UCSD-AML1 (cell line): Measurements from ENCODE around the gene TFAP2E.

Experiments used
- DNase-seq: peaks from one replicate; lab custom pipeline; 2025; ENCODE audit not compliant: unreplicated experiment; lab: John Stamatoyannopoulos, UW

The TFAP2E gene

DNA sequence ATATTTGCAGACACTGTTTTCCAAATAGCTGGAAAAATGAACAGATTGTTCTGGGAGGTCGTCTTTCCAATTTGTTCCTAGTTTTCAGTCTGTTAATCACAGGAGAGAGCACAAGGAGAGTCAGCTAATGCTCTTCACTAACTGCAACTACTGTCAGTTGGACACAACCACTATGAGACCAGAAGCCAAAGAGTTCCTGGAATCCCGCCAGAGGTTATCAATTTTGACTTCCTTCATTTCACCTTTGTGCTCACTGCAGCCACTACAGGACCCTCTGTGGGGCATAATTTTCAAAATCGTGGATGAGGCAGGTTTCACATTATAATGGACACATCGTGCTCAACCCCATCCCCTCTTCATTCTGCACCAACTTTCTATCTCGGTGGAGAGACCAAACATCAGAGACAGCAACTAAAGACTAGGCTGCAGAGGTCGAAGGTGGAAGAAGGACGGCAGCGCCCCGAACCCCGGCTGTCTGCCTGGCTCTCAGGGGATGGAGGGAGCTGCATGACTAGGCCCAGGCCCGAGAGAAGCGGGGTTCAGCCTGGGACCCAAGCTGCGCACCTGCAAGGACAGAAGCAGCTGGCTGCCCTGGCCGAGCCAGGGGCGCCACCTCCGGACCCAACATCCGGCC lies 16.5 kb upstream of the TFAP2E start:
- DNase-seq, result no peak

DNA sequence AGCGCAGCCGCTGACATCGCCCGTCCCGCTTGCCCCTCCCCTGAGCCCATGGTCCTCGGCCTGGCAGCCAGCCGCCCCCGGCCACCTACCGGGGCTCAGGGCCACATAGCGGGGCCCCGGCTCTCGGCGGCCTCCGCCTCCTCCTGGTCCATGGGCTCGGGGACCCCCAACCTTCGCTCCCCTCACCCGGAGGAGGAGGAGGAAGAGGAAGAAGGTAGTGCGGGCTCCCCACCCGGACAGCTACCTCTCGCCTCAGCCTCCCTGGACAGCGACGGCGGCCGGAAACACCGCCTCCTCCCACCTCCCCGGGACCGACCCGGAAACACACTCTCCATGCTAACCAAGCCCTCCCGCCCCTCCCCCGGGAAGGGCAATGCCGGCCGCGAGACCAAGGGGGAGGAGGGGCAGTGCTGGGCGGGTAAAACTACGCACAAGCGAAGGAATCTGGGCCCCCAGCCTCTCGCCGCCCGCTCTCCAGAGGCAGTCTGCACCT lies 15.9 kb upstream of the TFAP2E start, which contains the start of gene KIAA0319L:
Gene KIAA0319L (minus strand): TSS at position 286 of the 493 bp plus-strand sequence. CDS start 2,912 bp downstream, outside the sequence.
- DNase-seq, result peak; percentile 94

DNA sequence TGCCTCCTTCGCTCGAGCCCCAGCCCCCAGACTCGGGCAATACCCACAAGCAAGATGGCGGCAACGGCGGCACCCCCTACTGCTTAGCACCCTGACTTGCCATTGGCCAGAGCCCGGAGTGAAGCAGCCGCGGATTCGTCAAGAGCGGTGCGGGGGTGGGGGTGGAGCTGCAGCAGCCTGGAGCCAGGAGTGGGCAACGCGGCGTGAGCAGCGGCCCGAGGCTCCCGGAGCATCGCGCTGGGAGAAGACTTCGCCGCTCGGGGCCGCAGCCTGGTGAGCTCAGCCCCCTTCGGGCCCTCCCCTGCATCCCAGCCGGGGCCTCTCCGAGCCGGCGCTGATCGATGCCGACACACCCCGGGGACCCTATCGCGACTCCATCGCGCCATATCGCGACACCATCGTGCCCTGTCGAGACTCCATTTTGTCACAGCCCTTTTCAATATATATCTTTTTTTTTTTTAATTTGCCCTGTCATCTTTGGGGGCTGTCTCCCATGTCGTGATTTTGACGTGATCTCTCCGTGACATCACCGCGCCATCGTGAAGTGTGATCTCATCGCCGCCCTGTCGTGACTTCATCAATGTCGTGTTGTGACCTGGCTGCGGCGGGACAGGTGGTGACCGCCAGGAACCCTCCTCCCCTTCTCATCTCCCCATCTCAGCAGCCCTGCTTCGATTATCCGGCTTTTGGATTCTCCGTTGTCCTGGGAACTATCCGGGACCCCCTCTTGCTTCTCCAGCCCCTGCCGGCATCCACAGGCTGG lies 15.3 kb upstream of the TFAP2E start, which contains the start of gene NCDN:
Gene NCDN (plus strand): TSS at position 189 of the 763 bp plus-strand sequence. CDS start 392 bp downstream, at position 581.
- DNase-seq, result peak; percentile 96

DNA sequence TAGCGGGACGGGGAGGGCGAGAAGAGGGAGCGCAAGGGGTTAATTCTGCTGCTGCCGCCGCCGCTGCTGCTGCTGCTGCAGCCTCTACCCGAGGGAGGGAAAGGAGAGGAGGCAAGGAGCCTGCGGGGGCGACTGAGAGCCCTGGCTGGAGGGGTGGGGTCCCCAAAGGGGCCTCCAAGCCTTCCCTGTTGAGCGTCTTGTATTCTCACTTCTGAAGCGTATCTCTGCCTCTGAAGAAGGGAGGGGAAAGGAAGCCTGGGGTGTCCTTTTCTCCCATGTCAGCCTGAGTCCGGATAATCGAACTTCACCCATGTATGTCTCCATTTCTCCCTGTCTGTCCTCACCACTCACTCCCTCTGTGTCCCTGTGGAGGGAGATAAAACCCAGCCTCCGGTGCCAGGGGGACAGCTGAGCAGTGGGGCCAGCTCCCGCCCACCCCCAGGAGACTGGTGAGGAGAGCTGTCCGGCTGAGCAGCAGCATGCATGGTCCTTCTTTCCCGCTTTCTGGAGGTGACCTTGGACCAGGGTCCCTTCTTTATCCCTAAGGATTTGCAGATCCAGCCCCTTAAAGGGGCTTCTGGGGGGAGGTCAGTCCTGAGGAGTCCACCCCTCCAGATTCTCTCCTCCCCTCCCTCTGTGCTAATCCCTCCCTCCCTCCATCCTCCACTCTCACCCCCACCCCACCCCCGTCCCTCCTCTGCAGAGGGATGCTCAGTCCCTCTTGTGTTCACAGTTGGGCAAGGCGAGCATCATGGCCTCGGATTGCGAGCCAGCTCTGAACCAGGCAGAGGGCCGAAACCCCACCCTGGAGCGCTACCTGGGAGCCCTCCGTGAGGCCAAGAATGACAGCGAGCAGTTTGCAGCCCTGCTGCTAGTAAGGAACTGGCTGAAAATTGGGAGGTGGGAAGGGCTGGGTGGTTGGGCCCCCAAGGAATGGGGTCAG lies 14.5 kb upstream of the TFAP2E start:
- no peak for DNase-seq

DNA sequence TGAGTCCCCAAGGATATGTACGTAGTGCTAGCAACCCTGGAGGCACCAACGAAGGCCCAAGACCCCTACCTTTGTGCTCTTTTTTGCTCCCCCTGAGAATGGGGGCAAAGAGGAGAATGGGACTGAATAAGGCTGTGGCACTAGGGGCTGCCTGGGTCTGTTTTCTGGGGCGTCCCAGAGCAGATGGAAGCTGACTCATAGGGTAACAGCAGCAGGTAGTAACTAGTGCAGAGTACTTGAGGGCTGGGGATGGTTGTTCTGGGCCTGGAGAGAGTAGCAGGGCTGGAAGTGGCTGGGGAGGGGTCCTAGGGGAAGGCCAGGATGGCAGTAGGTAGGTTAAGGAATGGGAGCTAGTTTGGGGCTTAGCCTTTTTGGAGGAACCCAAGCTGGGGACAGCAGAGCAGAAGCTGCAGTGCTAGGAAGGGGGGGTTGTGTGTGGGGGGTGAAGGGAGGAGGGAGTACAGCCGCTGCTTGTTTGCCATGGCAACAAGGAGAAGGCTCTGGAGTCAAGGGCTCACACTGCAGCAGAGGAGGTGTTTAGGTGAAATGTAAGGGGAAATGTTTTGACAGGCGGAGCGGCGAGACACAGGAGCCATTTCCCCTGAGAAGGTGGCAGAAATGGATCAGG lies 13.7 kb upstream of the TFAP2E start:
- DNase-seq, result no peak

DNA sequence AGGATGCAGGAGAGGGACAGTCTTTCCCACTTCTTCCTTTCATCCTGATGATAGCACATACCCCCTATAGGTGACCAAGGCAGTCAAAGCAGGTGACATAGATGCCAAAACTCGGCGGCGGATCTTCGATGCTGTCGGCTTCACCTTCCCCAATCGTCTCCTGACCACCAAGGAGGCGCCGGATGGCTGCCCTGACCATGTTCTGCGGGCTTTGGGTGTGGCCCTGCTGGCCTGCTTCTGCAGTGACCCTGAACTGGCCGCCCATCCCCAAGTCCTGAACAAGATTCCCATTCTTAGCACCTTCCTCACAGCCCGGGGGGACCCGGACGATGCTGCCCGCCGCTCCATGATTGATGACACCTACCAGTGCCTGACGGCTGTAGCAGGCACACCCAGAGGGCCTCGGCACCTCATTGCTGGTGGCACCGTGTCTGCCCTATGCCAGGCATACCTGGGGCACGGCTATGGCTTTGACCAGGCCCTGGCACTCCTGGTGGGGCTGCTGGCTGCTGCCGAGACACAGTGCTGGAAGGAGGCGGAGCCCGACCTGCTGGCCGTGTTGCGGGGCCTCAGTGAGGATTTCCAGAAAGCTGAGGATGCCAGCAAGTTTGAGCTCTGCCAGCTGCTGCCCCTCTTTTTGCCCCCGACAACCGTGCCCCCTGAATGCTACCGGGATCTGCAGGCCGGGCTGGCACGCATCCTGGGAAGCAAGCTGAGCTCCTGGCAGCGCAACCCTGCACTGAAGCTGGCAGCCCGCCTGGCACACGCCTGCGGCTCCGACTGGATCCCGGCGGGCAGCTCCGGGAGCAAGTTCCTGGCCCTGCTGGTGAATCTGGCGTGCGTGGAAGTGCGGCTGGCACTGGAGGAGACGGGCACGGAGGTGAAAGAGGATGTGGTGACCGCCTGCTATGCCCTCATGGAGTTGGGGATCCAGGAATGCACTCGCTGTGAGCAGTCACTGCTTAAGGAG lies 12.6 kb upstream of the TFAP2E start:
- no peak for DNase-seq

DNA sequence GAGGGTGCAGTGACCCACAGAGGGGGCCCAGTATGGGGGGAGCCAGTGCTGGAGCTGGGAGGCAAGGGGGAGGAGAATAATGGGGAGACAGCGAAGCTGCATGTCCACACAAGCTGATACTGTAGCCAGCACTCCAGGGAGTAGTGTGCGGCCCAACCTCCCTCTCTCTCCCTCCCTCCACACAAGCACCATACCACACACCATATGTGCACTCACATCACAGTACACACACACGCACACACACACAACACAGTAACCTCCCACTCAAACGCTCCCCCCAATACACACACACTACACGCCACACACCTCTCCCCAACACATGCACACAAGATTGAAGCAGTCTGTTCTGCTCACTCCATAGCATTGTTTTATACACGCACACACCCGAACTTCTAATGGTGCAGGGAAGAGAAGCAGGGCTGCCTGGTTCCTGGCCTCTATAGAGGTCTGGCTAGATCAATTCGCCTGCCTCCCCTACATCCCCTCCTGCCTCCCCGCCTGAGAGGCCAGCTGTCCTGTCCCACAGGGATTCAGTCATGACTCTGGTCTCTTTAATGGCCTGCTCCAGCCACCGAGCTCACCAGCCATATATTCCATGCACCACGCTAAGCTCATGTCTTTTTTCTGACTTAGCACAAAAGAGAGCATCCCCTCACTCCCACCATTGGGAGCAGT lies 11.7 kb upstream of the TFAP2E start:
- DNase-seq, result no peak

DNA sequence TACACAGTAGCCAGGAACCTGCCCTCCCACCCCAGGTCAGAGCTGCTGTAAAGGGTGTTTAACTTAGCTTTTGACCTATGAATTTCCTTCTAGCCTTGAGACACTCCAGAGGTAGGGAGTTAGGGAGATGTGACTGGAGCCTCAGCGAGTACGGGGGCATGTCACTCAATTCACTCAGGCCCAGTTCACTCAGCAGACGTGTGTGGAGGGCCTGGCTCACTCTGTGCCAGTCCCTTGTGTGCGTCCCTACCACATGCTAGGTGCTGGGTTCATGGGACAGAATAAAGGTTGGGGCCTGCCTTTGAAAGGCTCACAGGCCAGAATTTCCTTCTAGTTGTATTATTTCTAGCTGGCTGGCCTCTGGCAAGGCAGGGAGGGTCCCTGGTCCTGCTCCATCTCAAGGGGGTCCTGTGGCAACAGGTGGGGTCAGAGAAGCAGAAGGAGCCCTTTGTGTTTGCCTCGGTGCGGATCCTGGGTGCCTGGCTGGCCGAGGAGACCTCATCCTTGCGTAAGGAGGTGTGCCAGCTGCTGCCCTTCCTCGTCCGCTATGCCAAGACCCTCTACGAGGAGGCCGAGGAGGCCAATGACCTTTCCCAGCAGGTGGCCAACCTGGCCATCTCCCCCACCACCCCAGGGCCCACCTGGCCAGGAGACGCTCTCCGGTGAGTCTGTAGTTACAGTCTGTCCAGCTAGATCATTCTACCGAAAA lies 11.0 kb upstream of the TFAP2E start:
- no peak for DNase-seq

DNA sequence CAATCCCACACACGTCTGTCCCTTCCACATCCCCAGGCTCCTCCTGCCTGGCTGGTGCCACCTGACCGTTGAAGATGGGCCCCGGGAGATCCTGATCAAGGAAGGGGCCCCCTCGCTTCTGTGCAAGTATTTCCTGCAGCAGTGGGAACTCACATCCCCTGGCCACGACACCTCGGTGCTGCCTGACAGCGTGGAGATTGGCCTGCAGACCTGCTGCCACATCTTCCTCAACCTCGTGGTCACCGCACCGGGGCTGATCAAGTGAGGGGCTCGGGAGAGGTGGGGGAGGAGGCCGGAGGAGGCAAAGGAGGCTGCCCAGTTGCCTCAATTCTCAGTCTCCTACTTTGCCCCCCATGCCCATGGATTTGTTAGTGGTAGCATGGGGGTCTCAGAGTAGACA lies 9.9 kb upstream of the TFAP2E start:
- DNase-seq, result no peak

DNA sequence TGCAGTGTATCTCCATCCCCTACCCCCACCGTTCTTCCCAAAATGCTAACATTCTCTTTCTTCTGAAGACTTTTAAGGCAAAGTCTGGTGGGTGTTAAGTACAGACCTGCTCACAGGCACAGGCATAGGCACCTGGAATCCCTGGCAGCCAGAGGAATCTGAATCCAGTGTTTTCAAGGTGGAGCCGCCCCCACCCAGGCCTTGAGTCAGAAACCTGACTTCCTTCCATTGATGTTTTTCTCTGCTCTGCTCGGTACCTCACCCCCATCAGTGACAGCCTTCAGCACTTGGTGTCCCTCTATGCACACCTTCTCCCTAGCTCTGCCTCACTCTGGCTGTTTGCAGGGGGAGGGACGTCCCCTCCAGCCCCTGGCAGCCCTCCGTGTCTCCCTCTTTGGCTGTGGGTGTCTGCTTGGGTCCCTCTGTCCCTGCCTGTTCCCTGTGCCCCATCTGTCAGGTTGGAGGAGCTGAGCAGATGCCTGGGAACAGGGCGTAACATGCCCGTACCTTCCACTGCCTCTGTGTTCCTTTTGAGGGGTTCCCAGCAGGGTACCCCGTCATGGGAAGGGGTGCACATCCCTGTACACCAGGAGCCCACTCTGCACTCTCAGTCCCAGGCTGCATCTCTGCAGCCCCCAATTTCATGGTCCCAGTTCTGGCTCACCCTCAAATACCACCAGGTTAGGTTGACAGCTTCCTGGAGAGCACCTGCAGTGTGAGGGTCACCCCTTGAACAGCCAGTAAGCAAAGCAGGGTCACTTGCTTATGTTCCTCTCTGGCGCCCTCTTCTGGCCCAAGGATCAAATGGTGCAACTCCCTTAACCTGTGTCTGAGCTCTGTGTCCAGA lies 8.9 kb upstream of the TFAP2E start:
- peak; percentile 66 for DNase-seq

DNA sequence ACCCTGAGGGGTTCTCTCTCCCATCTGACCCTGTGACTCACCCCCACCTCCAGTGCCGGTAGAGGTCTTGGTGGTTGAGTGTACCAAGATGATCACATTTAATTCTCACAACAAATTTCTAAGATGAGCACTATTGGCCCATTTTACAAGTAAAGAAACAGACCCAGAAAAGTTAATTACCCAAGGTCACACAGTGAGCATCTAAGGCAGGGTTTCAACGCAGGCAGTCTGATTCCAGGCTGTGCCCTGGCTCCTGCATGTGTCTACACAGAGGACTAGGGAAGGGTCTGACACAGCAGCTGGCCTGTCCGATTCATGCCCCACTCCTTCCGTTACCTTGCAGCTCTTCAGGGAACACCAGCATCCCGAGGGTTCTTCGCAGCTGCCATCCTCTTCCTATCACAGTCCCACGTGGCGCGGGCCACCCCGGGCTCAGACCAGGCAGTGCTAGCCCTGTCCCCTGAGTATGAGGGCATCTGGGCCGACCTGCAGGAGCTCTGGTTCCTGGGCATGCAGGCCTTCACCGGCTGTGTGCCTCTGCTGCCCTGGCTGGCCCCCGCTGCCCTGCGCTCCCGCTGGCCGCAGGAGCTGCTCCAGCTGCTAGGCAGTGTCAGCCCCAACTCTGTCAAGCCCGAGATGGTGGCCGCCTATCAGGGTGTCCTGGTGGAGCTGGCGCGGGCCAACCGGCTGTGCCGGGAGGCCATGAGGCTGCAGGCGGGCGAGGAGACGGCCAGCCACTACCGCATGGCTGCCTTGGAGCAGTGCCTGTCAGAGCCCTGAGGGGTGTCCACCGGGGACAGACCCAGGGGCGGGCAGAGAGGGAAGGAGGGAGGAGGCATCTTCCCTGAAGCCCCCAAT lies 8.0 kb upstream of the TFAP2E start:
- no peak for DNase-seq

DNA sequence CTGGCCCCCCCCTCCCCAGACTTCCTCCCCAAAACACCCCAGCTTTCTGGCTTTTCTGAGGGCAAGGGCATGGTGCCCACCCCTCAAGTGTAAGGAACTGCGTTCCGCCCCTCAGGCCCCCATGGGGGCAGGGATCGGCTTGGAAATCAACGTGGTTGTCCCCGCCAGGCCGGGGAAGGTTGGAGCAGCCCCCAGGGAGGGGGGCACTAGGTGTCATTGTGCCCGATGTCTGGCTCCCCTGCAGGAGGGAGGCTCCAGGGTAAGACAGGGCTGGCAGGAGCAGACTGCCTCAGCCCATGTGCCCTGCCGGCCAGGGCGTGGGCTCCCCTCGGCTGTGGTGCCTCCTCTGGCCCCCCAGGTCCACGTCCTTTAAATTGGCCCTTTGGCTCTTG lies 7.4 kb upstream of the TFAP2E start:
- no peak for DNase-seq

DNA sequence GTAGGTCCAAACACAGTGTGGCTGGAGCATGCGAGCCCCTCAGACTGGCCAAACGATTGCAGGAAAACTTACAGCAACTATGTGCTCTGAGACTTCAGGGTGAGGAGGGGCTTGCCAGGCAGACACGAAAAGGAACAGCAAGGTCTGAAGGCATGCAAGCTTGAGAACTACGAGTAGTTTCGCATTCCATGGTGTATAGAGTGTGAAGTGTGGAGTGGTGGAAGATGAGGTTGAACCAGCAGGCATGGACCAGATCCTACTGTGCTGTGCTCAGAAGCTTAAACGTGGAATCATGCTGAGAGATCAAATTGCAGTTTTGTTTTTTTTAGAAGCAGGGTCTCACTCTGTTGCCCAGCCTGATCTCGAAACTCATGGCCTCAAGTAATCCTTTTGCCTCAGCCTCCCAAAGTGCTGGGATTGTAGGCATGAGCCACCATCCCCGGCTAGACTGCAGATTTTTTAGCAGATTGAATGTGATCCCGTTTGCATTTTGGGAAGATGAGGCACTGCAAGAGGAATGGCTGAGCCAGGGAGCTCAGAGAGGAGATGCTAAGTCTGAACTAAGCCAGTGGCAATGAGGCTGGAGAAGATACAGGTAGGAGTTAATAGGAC lies 5.1 kb upstream of the TFAP2E start:
- DNase-seq, result no peak

DNA sequence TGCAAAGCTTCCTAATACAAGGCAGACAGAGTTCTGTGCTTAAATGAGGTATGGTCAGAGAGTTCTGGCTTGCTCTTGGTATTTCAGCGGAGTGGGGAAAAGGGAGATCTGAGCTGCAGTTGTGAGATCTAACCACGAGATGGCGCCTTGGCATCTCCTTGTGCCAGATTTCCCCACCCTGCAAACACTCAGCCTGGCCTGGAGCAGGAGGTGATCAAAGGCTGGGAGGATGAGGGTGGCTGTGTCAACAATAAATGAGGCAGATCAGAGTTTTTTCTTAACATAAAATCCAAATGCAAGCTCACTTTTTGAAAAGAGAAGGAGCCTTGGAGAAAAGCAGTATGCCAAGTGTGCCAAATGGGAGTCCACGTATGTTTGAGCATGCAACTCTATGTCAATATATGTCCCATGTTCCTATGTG lies 4.1 kb upstream of the TFAP2E start:
- peak; percentile 67 for DNase-seq

DNA sequence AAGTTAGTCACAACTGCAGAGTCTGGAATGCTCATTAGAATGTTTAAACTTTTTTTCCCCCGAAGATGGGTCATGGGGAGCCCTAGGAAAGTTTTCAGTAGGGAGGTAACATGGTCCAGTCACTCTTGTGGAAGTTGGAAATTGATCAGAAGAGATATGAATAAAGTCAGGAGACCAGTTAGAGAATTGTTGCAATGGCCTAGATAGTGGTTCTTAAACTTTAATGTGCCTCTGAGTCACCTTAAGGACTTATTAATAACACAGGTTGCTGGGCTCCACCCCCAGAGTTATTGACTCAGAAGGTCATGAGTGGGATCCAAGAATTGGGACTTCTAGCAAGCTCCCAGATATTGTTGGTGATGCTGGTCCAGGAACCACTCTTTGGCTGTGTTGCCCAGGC lies 3.2 kb upstream of the TFAP2E start:
- DNase-seq, result no peak

DNA sequence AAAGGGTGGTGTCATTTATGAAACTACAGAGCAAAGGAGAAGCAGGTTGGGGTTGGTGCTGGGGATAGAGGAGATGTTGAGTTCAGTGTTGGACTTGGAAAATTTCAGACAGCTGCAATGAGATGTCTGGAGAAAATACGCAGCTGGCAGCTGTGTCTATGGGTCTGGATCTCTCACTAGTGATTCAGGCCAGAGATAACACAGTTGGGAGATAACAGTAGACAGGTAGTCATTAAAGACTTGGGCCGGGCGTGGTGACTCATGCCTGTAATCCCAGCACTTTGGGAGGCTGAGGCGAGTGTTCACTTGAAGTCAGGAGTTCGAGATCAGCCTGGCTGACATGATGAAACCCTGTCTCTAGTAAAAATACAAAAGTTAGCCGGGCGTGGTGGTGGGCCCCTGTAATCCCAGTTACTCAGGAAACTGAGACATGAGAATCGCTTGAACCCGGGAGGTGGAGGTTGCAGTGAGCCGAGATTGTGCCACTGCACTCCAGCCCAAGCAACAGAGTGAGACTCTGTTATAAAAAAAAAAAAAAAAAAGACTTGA lies 2.5 kb upstream of the TFAP2E start:
- DNase-seq, result no peak
